Liver (tissue), 9 donors: ENCODE data around the gene MSANTD7. TPM values are rescaled to one million over a fixed set of nuclear protein-coding genes. Genes with fewer than 3 reads are reported as not detected.
"Not testable (repeated sequence)": the region's sequence is repeated elsewhere in the genome, so short reads cannot be mapped to it uniquely, and the experiment has no call there.

Experiments used
- DNase-seq: peaks from one replicate; pipeline ENCODE4 v3.0.0-alpha.2; 2017; ENCODE audit warnings: low spot score
- H3K27ac ChIP-seq, 2 donors: one replicate each; pipeline ENCODE4 v1.7.0; 2013; ENCODE audit warnings: inconsistent platforms in 2 of 2, low read length in 2 of 2, control low read depth in 1 of 2, low read depth in 1 of 2, mild to moderate bottlenecking in 1 of 2
- H3K27me3 ChIP-seq, 4 donors: one replicate each; pipeline versions ENCODE4 v1.6.1 to v1.7.0; 2013; ENCODE audit warnings: low read length in 3 of 4, inconsistent platforms in 1 of 4, mild to moderate bottlenecking in 1 of 4, moderate library complexity in 1 of 4; ENCODE audit not compliant: control insufficient read depth in 4 of 4, insufficient read depth in 4 of 4
- H3K36me3 ChIP-seq, 4 donors: one replicate each; pipeline versions ENCODE4 v1.6.1 to v1.7.0; 2013; ENCODE audit warnings: low read length in 3 of 4, mild to moderate bottlenecking in 3 of 4, low read depth in 1 of 4, moderate library complexity in 1 of 4; ENCODE audit not compliant: control insufficient read depth in 4 of 4, insufficient read depth in 3 of 4
- H3K4me1 ChIP-seq, 4 donors: one replicate each; pipeline versions ENCODE4 v1.6.1 to v1.7.0; 2013; ENCODE audit warnings: low read length in 3 of 4, mild to moderate bottlenecking in 3 of 4, moderate library complexity in 1 of 4; ENCODE audit not compliant: control insufficient read depth in 4 of 4, insufficient read depth in 4 of 4
- H3K4me3 ChIP-seq, 3 donors: one replicate each; pipeline versions ENCODE4 v1.6.1 to v1.7.0; 2013; ENCODE audit warnings: low read length in 3 of 3, control low read depth in 1 of 3, low read depth in 1 of 3, mild to moderate bottlenecking in 1 of 3
- H3K9ac ChIP-seq, 2 donors: one replicate each; pipeline ENCODE4 v1.7.0; 2013; ENCODE audit warnings: low read length in 2 of 2, mild to moderate bottlenecking in 2 of 2, moderate library complexity in 2 of 2, control low read depth in 1 of 2, low read depth in 1 of 2
- H3K9me3 ChIP-seq, 4 donors: one replicate each; pipeline versions ENCODE4 v1.6.1 to v1.7.0; 2013; ENCODE audit warnings: low read length in 3 of 4; ENCODE audit not compliant: control insufficient read depth in 4 of 4
- CTCF ChIP-seq: fragments of 150-350 bp; IDR thresholded peaks from 2 replicates; pipeline ENCODE4 v1.5.1; 2017; ENCODE audit warnings: improper control_type of control experiment, low read depth, low read length; ENCODE audit not compliant: missing input control
- FOXA1 ChIP-seq: IDR thresholded peaks from 2 replicates; pipeline ENCODE4 v1.6.1; 2016; ENCODE audit warnings: antibody characterized with exemption
- FOXA2 ChIP-seq: IDR thresholded peaks from 2 replicates; pipeline ENCODE4 v1.6.1; 2016; ENCODE audit warnings: antibody characterized with exemption
- GABPA ChIP-seq, 2 donors: IDR thresholded peaks in 1 of 2; conservative IDR thresholded peaks in 1 of 2; 2 replicates each; pipeline ENCODE4 v1.6.1; 2016; ENCODE audit warnings: antibody characterized with exemption in 2 of 2, mild to moderate bottlenecking in 1 of 2, moderate library complexity in 1 of 2
- HNF4A ChIP-seq, 2 donors: conservative IDR thresholded peaks; 2 replicates each; pipeline ENCODE4 v1.6.1; 2016; ENCODE audit warnings: antibody characterized with exemption in 2 of 2, mild to moderate bottlenecking in 2 of 2
- RXRA ChIP-seq, 2 donors: IDR thresholded peaks; 2 replicates each; pipeline ENCODE4 v1.6.1; 2017 to 2018; ENCODE audit warnings: antibody characterized with exemption in 2 of 2, mild to moderate bottlenecking in 1 of 2
- TAF1 ChIP-seq: conservative IDR thresholded peaks from 2 replicates; pipeline ENCODE4 v1.6.1; 2016; ENCODE audit warnings: antibody characterized with exemption, mild to moderate bottlenecking
- WGBS: extraction: QIAGEN DNeasy Blood & Tissue Kit; methylation state at CpG from one replicate; pipeline ENCODE4 v1.1.7; 2013; 5-methylcytosine and 5-hydroxymethylcytosine counted together
- polyA plus RNA-seq, 2 donors: library from polyadenylated mRNA; stranded (reverse) in 1 of 2; unstranded in 1 of 2; fragments of 200-250 nt in 1 of 2; fragments of >200 nt in 1 of 2; fragmentation: Nextera tagmentation in 1 of 2; extraction: Ambion mirVana in 1 of 2; gene quantifications; one replicate each; pipeline versions ENCODE4 v1.2.1 to v1.2.3, GENCODE V29; 2013 to 2015
- total RNA-seq, 2 donors: library from RNA; depleted of rRNA; stranded (reverse); fragments of >200 nt; gene quantifications; one replicate each; pipeline ENCODE4 v1.2.3, GENCODE V29; 2014
- TF ChIP-seq, protein P1 (sequence below): IDR thresholded peaks from 2 replicates; pipeline ENCODE4 v1.6.1; 2016; ENCODE audit warnings: antibody characterized with exemption, mild to moderate bottlenecking
- donor health status: healthy.
- donor health status: healthy.
- donor health status: healthy.
- donor health status: healthy.
- donor health status: healthy.

Gene MSANTD7
- total and polyA plus RNA-seq, 4 donors: 0.82 to 8.5 (median 3.5) TPM

DNA sequence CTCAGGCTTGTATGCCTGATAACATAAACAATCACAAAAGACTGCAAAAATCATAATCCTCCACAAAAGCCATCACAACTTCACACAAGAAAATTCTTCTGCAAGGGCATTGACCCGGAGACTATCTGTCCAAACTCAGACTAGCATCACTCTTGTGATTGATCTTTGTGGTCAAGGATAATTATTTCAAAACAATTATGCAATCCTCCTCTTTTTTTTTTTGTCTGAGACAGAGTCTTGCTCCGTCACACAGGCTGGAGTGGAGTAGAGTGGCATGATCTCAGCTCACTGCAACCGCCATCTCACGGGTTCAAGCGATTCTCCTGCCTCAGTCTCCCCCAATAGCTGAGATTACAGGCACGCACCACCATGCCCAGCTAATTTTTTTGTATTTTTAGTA is 22.4 kb upstream of the MSANTD7 start:
- no peak overlapping the region for H3K9ac ChIP-seq
- H3K4me3 ChIP-seq: no peak overlapping the region
- H3K27me3 ChIP-seq: no peaks in the 10 kb centered on the region
- no peaks in the 10 kb centered on the region for H3K9me3 ChIP-seq
- H3K27ac ChIP-seq: no peak overlapping the region
- no peaks in the 10 kb centered on the region for H3K36me3 ChIP-seq
- no peaks in the 10 kb centered on the region for H3K4me1 ChIP-seq
- no peak for TF ChIP-seq CTCF
- no peak for TF ChIP-seq TAF1
- no peak for TF ChIP-seq HNF4A (conservative IDR thresholded peaks at IDR 0.05)
- TF ChIP-seq RXRA (IDR thresholded peaks at IDR 0.05): no peak
- TF ChIP-seq GABPA (IDR thresholded peaks at IDR 0.05 in 1 of 2, conservative IDR thresholded peaks at IDR 0.05 in 1 of 2): no peak
- no peak for DNase-seq
- WGBS: 78% methylated on average over 6 of the region's 6 CpGs

GRCh38 chr10:14816717-14817116 is 21.4 kb upstream of the MSANTD7 start:
- H3K27me3 ChIP-seq, DNase-seq, H3K4me1 ChIP-seq, H3K27ac ChIP-seq, H3K4me3 ChIP-seq, H3K36me3 ChIP-seq, H3K9me3 ChIP-seq, H3K9ac ChIP-seq: not testable (repeated sequence)
- WGBS: 91% methylated on average over 7 of the region's 7 CpGs

DNA sequence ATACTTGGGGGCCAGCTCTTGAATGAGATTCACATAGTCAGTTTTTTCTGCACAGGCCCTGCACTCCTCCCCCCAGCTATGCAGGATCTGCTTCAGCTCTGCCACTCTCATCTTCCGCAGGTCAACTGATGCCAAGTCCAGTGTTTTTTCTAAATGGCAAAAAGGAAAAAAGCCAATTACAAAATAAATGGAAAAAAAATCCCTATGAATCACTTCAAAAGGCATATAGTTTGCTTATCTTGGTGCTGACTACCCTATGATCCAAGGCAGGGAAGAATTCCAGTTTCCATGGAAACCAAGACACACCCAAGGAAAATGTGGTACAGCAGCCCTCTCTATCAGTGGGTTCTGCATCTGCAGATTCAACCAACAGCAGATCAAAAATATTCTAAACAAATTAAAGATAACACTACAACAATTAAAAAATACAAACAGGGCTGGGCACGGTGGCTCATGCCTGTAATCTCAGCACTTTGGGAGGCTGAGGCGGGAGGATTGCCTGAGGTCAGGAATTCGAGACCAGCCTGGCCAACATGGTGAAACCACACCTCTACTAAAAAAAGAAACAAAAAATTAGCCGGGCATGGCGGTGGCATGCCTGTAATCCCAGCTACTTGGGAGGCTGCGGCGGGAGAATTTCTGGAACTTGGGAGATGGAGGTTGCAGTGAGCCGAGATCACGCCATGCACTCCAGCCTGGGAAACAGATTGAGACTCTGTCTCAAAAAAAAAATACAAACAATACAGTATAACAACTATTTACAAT is 17.9 kb upstream of the MSANTD7 start:
- H3K9me3 ChIP-seq: no peaks in the 10 kb centered on the region
- no peaks in the 10 kb centered on the region for H3K27me3 ChIP-seq
- no peaks in the 10 kb centered on the region for H3K36me3 ChIP-seq
- no peak overlapping the region for H3K9ac ChIP-seq
- no peaks in the 10 kb centered on the region for H3K4me1 ChIP-seq
- TF ChIP-seq FOXA2 (no peak), FOXA1 (no peak), HNF4A (conservative IDR thresholded peaks at IDR 0.05) (no peak)
- TF ChIP-seq, protein P1, sequence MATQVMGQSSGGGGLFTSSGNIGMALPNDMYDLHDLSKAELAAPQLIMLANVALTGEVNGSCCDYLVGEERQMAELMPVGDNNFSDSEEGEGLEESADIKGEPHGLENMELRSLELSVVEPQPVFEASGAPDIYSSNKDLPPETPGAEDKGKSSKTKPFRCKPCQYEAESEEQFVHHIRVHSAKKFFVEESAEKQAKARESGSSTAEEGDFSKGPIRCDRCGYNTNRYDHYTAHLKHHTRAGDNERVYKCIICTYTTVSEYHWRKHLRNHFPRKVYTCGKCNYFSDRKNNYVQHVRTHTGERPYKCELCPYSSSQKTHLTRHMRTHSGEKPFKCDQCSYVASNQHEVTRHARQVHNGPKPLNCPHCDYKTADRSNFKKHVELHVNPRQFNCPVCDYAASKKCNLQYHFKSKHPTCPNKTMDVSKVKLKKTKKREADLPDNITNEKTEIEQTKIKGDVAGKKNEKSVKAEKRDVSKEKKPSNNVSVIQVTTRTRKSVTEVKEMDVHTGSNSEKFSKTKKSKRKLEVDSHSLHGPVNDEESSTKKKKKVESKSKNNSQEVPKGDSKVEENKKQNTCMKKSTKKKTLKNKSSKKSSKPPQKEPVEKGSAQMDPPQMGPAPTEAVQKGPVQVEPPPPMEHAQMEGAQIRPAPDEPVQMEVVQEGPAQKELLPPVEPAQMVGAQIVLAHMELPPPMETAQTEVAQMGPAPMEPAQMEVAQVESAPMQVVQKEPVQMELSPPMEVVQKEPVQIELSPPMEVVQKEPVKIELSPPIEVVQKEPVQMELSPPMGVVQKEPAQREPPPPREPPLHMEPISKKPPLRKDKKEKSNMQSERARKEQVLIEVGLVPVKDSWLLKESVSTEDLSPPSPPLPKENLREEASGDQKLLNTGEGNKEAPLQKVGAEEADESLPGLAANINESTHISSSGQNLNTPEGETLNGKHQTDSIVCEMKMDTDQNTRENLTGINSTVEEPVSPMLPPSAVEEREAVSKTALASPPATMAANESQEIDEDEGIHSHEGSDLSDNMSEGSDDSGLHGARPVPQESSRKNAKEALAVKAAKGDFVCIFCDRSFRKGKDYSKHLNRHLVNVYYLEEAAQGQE: no peak
- DNase-seq: no peak
- 96% methylated on average over 10 of the region's 10 CpGs for WGBS
- no peak overlapping the region for H3K27ac ChIP-seq
- H3K4me3 ChIP-seq: no peak overlapping the region
